HEK293 (cell line): Measurements from ENCODE around the gene GLTP.

Source experiments
- CTCF ChIP-seq: fragments of 450-650 bp; formaldehyde crosslinking; IDR thresholded peaks from 2 replicates; pipeline ENCODE4 v1.5.1; 2016; ENCODE audit warnings: missing biosample characterization, missing genetic modification characterization
- ZNF664 ChIP-seq: fragments of 450-650 bp; formaldehyde crosslinking; IDR thresholded peaks from 2 replicates; pipeline ENCODE4 v1.5.1; 2016; ENCODE audit warnings: missing biosample characterization, missing genetic modification characterization
- ZNF670 ChIP-seq: fragments of 450-650 bp; formaldehyde crosslinking; IDR thresholded peaks from 2 replicates; pipeline ENCODE4 v1.5.1; 2016; ENCODE audit warnings: missing biosample characterization, missing genetic modification characterization, low read depth

- TF ChIP-seq CTCF (no peak), ZNF664 (tag by site-specific recombination) (no peak), ZNF670 (no peak)
Measured at GRCh38 chr12:109926488-109927210, 46.3 kb upstream of the GLTP start.
